NCI-H82 treated with DMSO at 0.1 percent for 48 hours (cell line): ENCODE measurements around the gene TRIM46.

Experiments used
- DNase-seq: peaks from one replicate; lab custom pipeline; 2025; ENCODE audit not compliant: unreplicated experiment; lab: John Stamatoyannopoulos, UW

Gene TRIM46, protein sequence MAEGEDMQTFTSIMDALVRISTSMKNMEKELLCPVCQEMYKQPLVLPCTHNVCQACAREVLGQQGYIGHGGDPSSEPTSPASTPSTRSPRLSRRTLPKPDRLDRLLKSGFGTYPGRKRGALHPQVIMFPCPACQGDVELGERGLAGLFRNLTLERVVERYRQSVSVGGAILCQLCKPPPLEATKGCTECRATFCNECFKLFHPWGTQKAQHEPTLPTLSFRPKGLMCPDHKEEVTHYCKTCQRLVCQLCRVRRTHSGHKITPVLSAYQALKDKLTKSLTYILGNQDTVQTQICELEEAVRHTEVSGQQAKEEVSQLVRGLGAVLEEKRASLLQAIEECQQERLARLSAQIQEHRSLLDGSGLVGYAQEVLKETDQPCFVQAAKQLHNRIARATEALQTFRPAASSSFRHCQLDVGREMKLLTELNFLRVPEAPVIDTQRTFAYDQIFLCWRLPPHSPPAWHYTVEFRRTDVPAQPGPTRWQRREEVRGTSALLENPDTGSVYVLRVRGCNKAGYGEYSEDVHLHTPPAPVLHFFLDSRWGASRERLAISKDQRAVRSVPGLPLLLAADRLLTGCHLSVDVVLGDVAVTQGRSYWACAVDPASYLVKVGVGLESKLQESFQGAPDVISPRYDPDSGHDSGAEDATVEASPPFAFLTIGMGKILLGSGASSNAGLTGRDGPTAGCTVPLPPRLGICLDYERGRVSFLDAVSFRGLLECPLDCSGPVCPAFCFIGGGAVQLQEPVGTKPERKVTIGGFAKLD

GRCh38 chr1:155173478-155174323, at the start of gene TRIM46:
Gene TRIM46, plus strand, starts transcription at chr1:155173849. Its CDS starts 118 bp downstream, at chr1:155173967.
- peak; percentile 73 for DNase-seq

DNA sequence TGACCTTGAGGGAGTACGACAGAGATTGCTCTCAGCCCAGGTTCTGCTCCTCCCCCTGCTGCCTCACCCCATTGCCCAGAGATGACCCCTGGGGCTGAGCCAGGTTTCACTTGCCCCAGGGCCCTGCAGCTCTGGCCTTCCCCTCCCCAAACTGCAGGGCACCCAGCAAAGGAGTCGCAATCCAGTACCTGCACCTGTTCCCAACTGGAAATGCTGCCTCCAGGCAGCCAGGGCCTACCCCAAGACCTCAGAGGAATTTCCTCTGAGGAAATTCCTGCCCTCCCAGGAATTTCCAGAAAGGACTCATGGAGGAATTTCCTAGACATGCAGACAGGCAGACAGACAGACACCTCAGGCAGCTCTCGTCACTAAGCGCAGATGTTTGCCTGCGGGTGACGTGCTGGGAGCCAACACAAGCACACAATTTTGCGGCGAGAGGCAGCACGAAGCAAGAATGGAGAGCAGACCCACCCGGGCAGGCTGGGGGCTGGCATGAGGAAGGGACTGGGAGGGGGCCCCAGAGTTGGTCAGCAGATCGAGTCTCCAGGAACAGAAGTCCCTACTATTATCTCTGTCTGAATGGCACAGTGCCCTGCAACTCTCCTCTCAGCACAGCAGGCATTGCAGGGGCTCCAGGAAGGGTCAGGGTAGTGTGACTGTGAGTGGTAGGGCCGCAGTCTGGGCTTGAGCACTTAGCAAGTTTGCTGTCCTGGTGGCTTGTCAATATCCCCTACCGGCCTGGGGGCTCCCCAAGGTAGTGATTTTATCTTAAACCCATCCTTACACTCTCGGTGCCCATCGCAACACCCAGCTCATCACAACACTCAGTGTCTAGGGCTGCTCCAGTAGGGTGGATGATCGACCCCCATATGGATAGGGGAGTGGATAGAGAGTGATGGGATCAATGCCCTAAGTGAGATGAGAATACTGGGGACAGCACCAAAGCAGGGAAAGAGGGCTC, 48.9 kb upstream of the TRIM46 start:
- no peak for DNase-seq

GRCh38 chr1:155125511-155125945, 48.1 kb upstream of the TRIM46 start:
- DNase-seq, result no peak

GRCh38 chr1:155125946-155126555, 47.6 kb upstream of the TRIM46 start:
- no peak for DNase-seq

DNA sequence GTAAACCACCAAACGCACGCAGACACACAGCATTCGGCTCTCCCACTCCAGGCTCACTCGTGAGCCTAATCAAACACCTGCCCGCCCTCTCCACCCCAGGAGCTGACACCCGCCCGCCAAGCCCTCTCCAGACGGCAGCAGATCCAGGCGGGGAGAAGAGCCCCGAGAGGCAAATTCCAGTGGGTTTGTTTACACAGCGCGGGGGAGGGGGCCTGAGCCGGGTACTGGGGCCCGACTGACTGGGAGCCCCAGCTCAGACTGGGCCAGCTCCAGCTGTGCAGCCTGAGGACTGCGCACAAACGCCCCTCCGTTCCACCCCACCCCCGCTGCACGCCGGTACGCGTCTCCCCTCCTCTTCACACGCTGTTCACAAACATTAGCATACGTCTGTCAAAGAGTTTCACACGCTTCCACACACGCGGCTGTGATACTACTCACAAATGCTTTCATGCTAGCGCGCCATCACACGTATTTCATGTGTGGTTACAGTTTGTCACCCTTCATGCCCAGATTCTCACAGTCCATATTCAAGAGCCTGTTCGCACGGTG, 47.0 kb upstream of the TRIM46 start:
- peak; percentile 34 for DNase-seq

GRCh38 chr1:155127105-155127966, 46.3 kb upstream of the TRIM46 start, which contains the start of gene EFNA1:
Gene EFNA1, plus strand, starts transcription at chr1:155127876. Its CDS starts 102 bp downstream, at chr1:155127978.
- DNase-seq, result peak; percentile 52

DNA sequence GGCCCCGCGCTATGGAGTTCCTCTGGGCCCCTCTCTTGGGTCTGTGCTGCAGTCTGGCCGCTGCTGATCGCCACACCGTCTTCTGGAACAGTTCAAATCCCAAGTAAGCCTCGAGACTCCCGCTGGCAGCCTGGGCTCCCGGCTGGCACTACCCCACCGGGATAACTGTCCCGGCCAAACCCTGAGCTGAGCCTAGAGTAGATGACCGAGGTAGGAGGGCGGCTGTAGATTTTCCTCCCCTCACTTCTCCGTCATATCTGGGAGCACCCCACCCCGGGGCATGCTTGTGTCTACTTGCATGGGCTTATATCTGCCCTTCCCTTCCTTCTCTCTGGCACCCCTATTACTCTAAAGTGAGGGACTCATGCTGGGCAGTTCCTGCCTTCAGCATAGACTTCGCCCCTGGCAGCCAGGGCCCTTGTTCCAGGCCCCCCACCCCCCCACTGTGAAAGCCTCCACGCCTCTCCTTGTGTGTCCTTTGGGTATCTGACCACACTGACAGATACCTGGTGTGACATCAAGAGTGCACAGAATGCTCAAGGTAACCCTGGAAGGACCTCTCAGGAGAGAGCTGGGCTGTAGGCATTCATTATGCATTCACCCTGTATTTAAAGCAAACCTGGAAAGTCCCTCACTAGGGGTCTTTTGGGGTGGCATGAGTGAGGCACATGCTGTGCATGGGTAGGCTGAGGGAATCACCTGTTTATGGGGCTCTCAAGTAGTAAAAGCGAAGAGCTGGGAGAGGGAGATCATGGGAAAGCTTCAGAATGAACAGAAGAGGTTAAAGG, 45.5 kb upstream of the TRIM46 start:
- no peak for DNase-seq

DNA sequence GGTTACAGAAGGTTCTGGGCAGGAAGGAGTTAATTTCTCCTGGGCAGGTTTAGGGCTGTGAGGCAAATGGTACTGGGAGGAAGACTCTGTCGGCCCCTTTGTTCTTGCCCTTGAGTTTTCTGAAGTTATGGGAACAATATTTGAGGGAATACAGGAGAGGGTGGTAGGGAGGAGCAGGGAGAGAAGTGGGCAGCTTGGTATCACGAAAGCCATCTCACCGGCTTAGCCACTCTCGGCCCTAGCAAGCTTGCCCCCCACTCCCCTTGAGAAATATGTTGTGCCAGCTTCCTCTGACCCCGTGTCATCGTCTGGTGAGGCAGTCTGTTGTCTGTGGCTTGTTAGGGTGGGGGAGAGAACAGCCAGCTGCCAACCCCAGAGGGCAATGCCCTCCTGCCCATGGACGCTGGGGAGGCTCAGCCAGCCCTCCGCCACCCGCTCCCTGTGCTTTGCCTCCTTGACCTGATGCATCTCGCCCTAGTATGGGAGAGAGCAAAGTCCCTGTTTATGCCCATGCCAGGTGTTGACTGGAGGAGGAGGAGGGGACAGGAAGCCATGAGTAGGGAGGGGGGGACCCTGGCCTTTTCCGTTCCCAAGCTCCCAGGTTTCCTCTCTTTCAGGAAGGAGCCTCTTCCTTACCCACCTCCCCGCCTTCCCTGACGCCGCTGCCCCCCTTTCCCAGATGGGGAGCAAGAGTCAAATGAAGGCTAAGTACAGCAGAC, 44.7 kb upstream of the TRIM46 start:
- DNase-seq, result no peak

DNA sequence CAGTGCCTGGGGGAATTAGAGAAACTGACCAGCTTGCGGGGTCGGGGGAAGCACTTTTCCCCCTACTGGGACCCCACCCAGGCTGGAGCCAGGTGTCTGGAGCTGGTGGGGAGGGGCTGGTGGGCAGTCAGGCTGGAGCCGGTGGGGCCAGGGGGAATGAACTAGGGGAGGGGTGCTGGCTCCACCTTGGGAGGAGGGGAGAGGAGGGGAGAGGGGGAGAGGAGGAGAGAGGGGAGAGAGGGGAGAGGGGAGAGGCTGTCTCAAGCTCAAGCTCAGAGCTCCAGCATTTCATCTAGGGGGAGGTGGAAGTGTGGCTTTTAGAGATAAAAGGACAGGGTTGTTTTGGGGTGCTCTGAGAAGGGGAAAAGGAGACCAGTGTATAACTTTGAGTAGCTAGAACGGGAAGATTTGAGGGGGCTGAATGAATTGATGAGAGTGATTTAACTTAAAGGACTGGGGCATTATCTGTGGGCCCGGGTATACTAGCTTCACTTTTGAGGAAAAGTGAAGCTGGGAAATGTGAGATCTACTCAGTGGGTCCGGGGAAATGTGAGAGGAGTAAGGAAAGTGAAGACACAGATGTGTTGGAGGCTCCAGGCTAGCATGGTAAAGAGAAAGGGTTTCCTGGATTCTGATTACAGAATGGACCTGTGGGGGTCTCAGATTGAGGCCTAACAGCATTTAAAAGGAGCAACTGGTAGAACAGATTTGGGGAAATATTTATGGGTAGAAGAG, 43.2 kb upstream of the TRIM46 start:
- peak; percentile 41 for DNase-seq

DNA sequence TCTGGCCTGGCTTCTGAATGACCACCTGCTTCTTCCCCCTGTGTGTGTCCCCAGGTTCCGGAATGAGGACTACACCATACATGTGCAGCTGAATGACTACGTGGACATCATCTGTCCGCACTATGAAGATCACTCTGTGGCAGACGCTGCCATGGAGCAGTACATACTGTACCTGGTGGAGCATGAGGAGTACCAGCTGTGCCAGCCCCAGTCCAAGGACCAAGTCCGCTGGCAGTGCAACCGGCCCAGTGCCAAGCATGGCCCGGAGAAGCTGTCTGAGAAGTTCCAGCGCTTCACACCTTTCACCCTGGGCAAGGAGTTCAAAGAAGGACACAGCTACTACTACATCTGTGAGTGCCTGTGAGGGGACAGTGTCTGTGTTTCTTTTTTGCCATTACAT, 42.4 kb upstream of the TRIM46 start:
- no peak for DNase-seq

DNA sequence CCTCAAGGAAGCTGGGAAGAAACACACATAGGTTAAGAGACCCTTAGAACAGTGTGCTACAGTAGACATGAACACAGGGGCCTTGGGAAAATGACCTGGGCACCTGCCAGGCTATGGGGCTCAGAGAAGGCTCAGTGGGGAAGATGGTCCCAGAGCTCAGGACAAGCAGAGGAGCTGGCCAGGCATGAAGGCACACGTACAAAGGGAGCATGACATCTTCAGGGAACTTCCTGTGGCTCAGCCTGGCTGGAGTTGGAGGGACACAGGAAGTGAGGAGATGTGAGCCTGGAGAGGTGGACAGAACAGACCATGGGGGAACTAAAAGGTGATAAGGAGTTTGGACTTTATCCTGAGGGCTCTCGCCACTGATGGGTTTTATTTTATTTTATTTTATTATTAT, 41.8 kb upstream of the TRIM46 start:
- DNase-seq, result no peak

- DNase-seq, result no peak
Observed at GRCh38 chr1:155133799-155134281, 39.8 kb upstream of the TRIM46 start.

DNA sequence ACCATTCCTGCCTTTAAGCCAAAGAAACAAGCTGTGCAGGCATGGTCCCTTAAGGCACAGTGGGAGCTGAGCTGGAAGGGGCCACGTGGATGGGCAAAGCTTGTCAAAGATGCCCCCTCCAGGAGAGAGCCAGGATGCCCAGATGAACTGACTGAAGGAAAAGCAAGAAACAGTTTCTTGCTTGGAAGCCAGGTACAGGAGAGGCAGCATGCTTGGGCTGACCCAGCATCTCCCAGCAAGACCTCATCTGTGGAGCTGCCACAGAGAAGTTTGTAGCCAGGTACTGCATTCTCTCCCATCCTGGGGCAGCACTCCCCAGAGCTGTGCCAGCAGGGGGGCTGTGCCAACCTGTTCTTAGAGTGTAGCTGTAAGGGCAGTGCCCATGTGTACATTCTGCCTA, 39.3 kb upstream of the TRIM46 start:
- DNase-seq, result no peak

DNA sequence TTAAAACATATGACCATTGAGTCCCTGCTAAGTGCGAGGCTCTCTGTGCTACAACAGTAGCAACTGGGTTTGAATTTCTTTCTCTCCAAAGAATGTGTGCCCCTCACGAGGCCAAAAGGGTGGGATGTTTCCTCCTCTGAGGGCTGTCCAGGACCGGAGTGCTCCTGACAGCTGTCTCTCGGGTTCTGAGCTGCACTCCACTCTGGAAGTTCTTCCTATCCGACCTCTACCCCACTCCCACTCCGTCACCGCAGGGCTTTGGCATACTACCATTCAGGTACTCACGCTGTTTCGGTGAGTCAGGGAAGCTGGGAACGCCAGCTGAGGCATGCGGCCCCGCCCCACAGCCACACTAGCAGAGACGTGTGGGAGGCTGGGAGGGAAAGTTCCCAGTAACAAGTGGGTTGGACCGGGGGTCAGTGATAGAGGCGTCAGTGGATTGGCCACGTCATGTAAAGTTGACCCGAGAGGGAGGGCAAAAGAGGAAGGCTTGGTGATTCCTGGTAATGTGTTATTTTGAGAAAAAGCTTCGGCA, 38.7 kb upstream of the TRIM46 start:
- DNase-seq, result no peak

DNA sequence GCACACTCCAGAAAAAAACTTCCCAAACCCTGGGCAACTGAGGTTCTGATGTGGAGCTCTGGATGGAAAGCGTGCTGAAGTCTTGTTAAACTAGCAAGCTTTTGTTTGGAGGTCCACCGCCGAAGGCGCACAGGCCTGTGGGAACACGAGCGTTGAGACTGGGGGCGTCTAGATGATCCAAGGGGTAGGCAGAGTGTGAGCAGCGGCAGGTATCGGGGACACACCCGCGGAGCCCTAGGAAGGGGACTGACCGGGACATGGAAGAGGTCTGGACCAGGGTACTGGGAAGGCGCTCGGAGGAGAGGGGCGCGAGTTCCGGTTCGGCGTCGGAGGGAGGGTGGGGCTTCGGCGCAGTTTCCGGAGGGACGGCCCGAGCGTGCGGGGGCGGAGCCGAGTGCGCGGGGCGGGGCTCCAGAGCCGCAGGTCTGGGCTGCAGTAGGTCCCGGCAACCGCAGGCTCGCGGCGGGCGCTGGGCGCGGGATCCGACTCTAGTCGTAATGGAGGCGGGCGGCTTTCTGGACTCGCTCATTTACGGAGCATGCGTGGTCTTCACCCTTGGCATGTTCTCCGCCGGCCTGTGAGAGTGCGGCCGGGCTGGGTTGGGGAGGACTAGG, 38.1 kb upstream of the TRIM46 start, which contains the start of gene SLC50A1:
TSS of gene SLC50A1 (plus strand) at position 438 of the 614 bp plus-strand sequence. CDS start at position 498, 60 bp downstream.
- DNase-seq, result peak; percentile 86
